DMS 273 (cell line): ENCODE results near the gene TRABD2B.

Experiments used
- DNase-seq: peaks from one replicate; lab custom pipeline; 2025; ENCODE audit not compliant: unreplicated experiment; lab: John Stamatoyannopoulos, UW

Gene TRABD2B

GRCh38 chr1:47914218-47914938 is 82.8 kb downstream of the TRABD2B start:
- DNase-seq, result no peak

GRCh38 chr1:47913225-47913823 is 83.9 kb downstream of the TRABD2B start:
- no peak for DNase-seq

- no peak for DNase-seq
These were observed 84.4 kb downstream of the TRABD2B start for GRCh38 chr1:47912756-47913155.

GRCh38 chr1:47911892-47912291 is 85.3 kb downstream of the TRABD2B start:
- no peak for DNase-seq

GRCh38 chr1:47911424-47911823 is 85.8 kb downstream of the TRABD2B start:
- DNase-seq, result no peak

GRCh38 chr1:47908258-47908657 is 88.9 kb downstream of the TRABD2B start:
- DNase-seq, result no peak

- no peak for DNase-seq
These were observed 90.0 kb downstream of the TRABD2B start for GRCh38 chr1:47907177-47907528.

- DNase-seq, result no peak
These were observed 90.5 kb downstream of the TRABD2B start for GRCh38 chr1:47906527-47907176.

GRCh38 chr1:47906009-47906432 is 91.2 kb downstream of the TRABD2B start:
- DNase-seq, result no peak

GRCh38 chr1:47903723-47904122 is 93.5 kb downstream of the TRABD2B start:
- DNase-seq, result no peak

GRCh38 chr1:47901001-47901575 is 96.1 kb downstream of the TRABD2B start:
- peak; percentile 94 for DNase-seq

- DNase-seq, result peak; percentile 21
These were observed 98.9 kb downstream of the TRABD2B start for GRCh38 chr1:47898133-47898845.

- no peak for DNase-seq
These were observed 101.7 kb downstream of the TRABD2B start for GRCh38 chr1:47895279-47896125.

- DNase-seq, result no peak
These were observed 102.5 kb downstream of the TRABD2B start for GRCh38 chr1:47894410-47895278.

- no peak for DNase-seq
These were observed 103.8 kb downstream of the TRABD2B start for GRCh38 chr1:47893412-47893811.

- DNase-seq, result no peak
These were observed 106.4 kb downstream of the TRABD2B start for GRCh38 chr1:47890779-47891178.

GRCh38 chr1:47888294-47888629 is 108.9 kb downstream of the TRABD2B start:
- DNase-seq, result no peak

- DNase-seq, result no peak
These were observed 109.5 kb downstream of the TRABD2B start for GRCh38 chr1:47887475-47888293.

- DNase-seq, result no peak
These were observed 110.1 kb downstream of the TRABD2B start for GRCh38 chr1:47887060-47887459.
